Right lobe of liver (tissue), 4 donors: ENCODE results near the gene SYNGR3.

Source experiments
- CTCF ChIP-seq, 4 donors: fragments of 200-600 bp in 3 of 4; fragments of 450-650 bp in 1 of 4; IDR thresholded peaks; one replicate each; pipeline versions ENCODE4 v1.5.1 to v1.8.0; 2016 to 2022; ENCODE audit warnings: antibody characterized with exemption in 4 of 4, mild to moderate bottlenecking in 2 of 4
- POLR2A ChIP-seq: fragments of 450-650 bp; IDR thresholded peaks from one replicate; pipeline ENCODE4 v1.6.1; 2017; ENCODE audit warnings: antibody characterized with exemption, mild to moderate bottlenecking
- donor health status: DM: no; HTN: no; CAD: no.
- donor health status: DM: no; HTN: no; CAD: no.
- donor health status: DM: no; HTN: yes; CAD: no.

GRCh38 chr16:2028620-2029220, 39.0 kb downstream of the SYNGR3 start:
- no peak for TF ChIP-seq CTCF (IDR thresholded peaks at IDR 0.05)
- no peak for TF ChIP-seq POLR2A
